Epithelial cell of esophagus (primary cell): ENCODE measurements around the gene BCKDHA.
"Not testable (repeated sequence)": the region's sequence is repeated elsewhere in the genome, so short reads cannot be mapped to it uniquely, and the experiment has no call there.

ENCODE experiments used
- DNase-seq: peaks from one replicate; pipeline ENCODE4 v3.0.0; 2010; ENCODE audit warnings: low read depth
- H3K4me3 ChIP-seq: 2 replicates; pipeline ENCODE4 v1.5.1; 2011; ENCODE audit warnings: mild to moderate bottlenecking, low read length, control low read depth
- CTCF ChIP-seq: IDR thresholded peaks from 2 replicates; pipeline ENCODE4 v1.5.1; 2011; ENCODE audit warnings: low read depth, mild to moderate bottlenecking, low read length, control low read depth, inconsistent platforms; ENCODE audit not compliant: insufficient read depth; ENCODE audit errors: missing control alignments

Gene BCKDHA

GRCh38 chr19:41428481-41428859 lies 30.9 kb downstream of the BCKDHA start:
- TF ChIP-seq CTCF = no peak
- no peak for DNase-seq
- H3K4me3 ChIP-seq = peak overlapping the region; percentile 62

- no peak for DNase-seq
- TF ChIP-seq CTCF = no peak
Observed at GRCh38 chr19:41430922-41431321, 33.3 kb downstream of the BCKDHA start.

GRCh38 chr19:41431426-41432386 lies 34.1 kb downstream of the BCKDHA start:
- no peak overlapping the region for H3K4me3 ChIP-seq
- TF ChIP-seq CTCF = peak; percentile 41
- peak; percentile 46 for DNase-seq

More at GRCh38 chr19:41430922-41431321, 33.3 kb downstream of the BCKDHA start:
- no peak overlapping the region for H3K4me3 ChIP-seq

- DNase-seq = no peak
- no peak overlapping the region for H3K4me3 ChIP-seq
- no peak for TF ChIP-seq CTCF
Observed at GRCh38 chr19:41433171-41433570, 35.6 kb downstream of the BCKDHA start.

- no peak for DNase-seq
- no peak overlapping the region for H3K4me3 ChIP-seq
- TF ChIP-seq CTCF = no peak
Observed at GRCh38 chr19:41434450-41434849, 36.8 kb downstream of the BCKDHA start.

- not testable (repeated sequence) for DNase-seq, H3K4me3 ChIP-seq
Observed at GRCh38 chr19:41435376-41435775, 37.8 kb downstream of the BCKDHA start.

- no peak for TF ChIP-seq CTCF
- no peak overlapping the region for H3K4me3 ChIP-seq
- DNase-seq = no peak
Observed at GRCh38 chr19:41435936-41436673, 38.5 kb downstream of the BCKDHA start.
